Tibial artery (tissue), 4 donors: ENCODE data around the gene RPN2.

Experiments
- DNase-seq, 2 donors: peaks; one replicate each; pipeline ENCODE4 v3.0.0-alpha.2; 2019
- H3K27ac ChIP-seq, 2 donors: fragments of 200-600 bp; sonication (generic) in 1 of 2; 1 replicate in 1 of 2; 2 replicates in 1 of 2; pipeline ENCODE4 v1.5.1; 2018 to 2019; ENCODE audit warnings: mild to moderate bottlenecking in 1 of 2
- H3K27me3 ChIP-seq, 2 donors: fragments of 200-600 bp; sonication (generic) in 1 of 2; one replicate each; pipeline versions ENCODE4 v1.5.1 to v1.6.0; 2016 to 2019
- H3K36me3 ChIP-seq, 3 donors: fragments of 200-600 bp; sonication (generic) in 2 of 3; one replicate each; pipeline ENCODE4 v1.5.1; 2016 to 2019; ENCODE audit warnings: mild to moderate bottlenecking in 2 of 3
- H3K4me1 ChIP-seq, 4 donors: fragments of 200-600 bp; sonication (generic) in 2 of 4; 1 replicate in 3 of 4; 2 replicates in 1 of 4; pipeline ENCODE4 v1.5.1; 2016 to 2019
- H3K4me3 ChIP-seq, 2 donors: fragments of 200-600 bp; sonication (generic) in 1 of 2; 1 replicate in 1 of 2; 2 replicates in 1 of 2; pipeline ENCODE4 v1.5.1; 2018 to 2019; ENCODE audit warnings: mild to moderate bottlenecking in 2 of 2
- H3K9me3 ChIP-seq, 3 donors: fragments of 200-600 bp; sonication (generic) in 1 of 3; one replicate each; pipeline ENCODE4 v1.5.1; 2016 to 2019
- CTCF ChIP-seq, 2 experiments: fragments of 200-600 bp in 1 of 2; fragments of 450-650 bp in 1 of 2; IDR thresholded peaks; one replicate each; pipeline ENCODE4 v1.5.1; 2017 to 2019; ENCODE audit warnings: antibody characterized with exemption in 2 of 2, mild to moderate bottlenecking in 1 of 2, moderate library complexity in 1 of 2
- intact Hi-C: fragments of 100-400 bp; cut with DNase I; formaldehyde crosslinking; loops from one replicate; pipeline ENCODE4 v1.15.0; 2023; ENCODE audit warnings: low total_unique reads

RPN2 gene

GRCh38 chr20:37223053-37223452, 43.9 kb downstream of the RPN2 start:
- intact Hi-C loops: no loop called here
- H3K4me3 ChIP-seq: no peak overlapping the region
- no peaks in the 10 kb centered on the region for H3K27me3 ChIP-seq
- H3K36me3 ChIP-seq: peaks cover 26 to 81% (median 55%) of the 10 kb centered on the region in 3 donors
- H3K9me3 ChIP-seq: no peaks in the 10 kb centered on the region
- peaks cover 0 to 28% (median 12%) of the 10 kb centered on the region in 4 donors for H3K4me1 ChIP-seq
- no peak for TF ChIP-seq CTCF (IDR thresholded peaks at IDR 0.05)
- DNase-seq: peak in 1 of 2 donors; percentile 31
- no peak overlapping the region for H3K27ac ChIP-seq

GRCh38 chr20:37225146-37225545, 46.0 kb downstream of the RPN2 start:
- intact Hi-C loops: no loop called here
- TF ChIP-seq CTCF (IDR thresholded peaks at IDR 0.05): no peak

GRCh38 chr20:37226889-37227288, 47.8 kb downstream of the RPN2 start:
- no peaks in the 10 kb centered on the region for H3K9me3 ChIP-seq
- H3K27ac ChIP-seq: peak overlapping the region; percentile 5 to 43
- intact Hi-C loops: no loop called here
- H3K4me3 ChIP-seq: no peak overlapping the region
- TF ChIP-seq CTCF (IDR thresholded peaks at IDR 0.05): no peak
- peaks cover 0 to 30% (median 16%) of the 10 kb centered on the region in 4 donors for H3K4me1 ChIP-seq
- H3K36me3 ChIP-seq: peaks cover 54 to 98% (median 85%) of the 10 kb centered on the region in 3 donors
- no peaks in the 10 kb centered on the region for H3K27me3 ChIP-seq
- peak; percentile 52 to 71 for DNase-seq

More at GRCh38 chr20:37225146-37225545, 46.0 kb downstream of the RPN2 start:
- H3K36me3 ChIP-seq: peaks cover 42 to 87% (median 68%) of the 10 kb centered on the region in 3 donors
- H3K27me3 ChIP-seq: no peaks in the 10 kb centered on the region
- H3K4me3 ChIP-seq: no peak overlapping the region
- H3K9me3 ChIP-seq: no peaks in the 10 kb centered on the region
- peaks cover 0 to 35% (median 16%) of the 10 kb centered on the region in 4 donors for H3K4me1 ChIP-seq
- no peak for DNase-seq
- no peak overlapping the region for H3K27ac ChIP-seq

GRCh38 chr20:37228082-37228481, 49.0 kb downstream of the RPN2 start:
- Histone ChIP-seq H3K4me1 (peaks cover 0 to 30% (median 16%) of the 10 kb centered on the region in 4 donors), H3K4me3 (no peak overlapping the region), H3K27ac (peak overlapping the region; percentile 29 to 43), H3K36me3 (peaks cover 62 to 98% (median 93%) of the 10 kb centered on the region in 3 donors), H3K9me3 (no peaks in the 10 kb centered on the region), H3K27me3 (no peaks in the 10 kb centered on the region)
- intact Hi-C loops: no loop called here
- DNase-seq: peak in 1 of 2 donors; percentile 27
- TF ChIP-seq CTCF (IDR thresholded peaks at IDR 0.05): no peak

- intact Hi-C loops: no loop called here
- H3K4me3 ChIP-seq: no peak overlapping the region
- peaks cover 0 to 30% (median 16%) of the 10 kb centered on the region in 4 donors for H3K4me1 ChIP-seq
- no peak for TF ChIP-seq CTCF (IDR thresholded peaks at IDR 0.05)
- H3K36me3 ChIP-seq: peaks cover 66 to 98% (median 92%) of the 10 kb centered on the region in 3 donors
- peak overlapping the region; percentile 29 to 43 for H3K27ac ChIP-seq
- no peaks in the 10 kb centered on the region for H3K27me3 ChIP-seq
- H3K9me3 ChIP-seq: no peaks in the 10 kb centered on the region
- DNase-seq: no peak
These were observed 49.5 kb downstream of the RPN2 start for GRCh38 chr20:37228656-37229055.

- Histone ChIP-seq H3K4me1 (peaks cover 0 to 30% (median 16%) of the 10 kb centered on the region in 4 donors), H3K27ac (no peak overlapping the region), H3K27me3 (no peaks in the 10 kb centered on the region), H3K9me3 (no peaks in the 10 kb centered on the region), H3K4me3 (no peak overlapping the region), H3K36me3 (peaks cover 65 to 98% (median 92%) of the 10 kb centered on the region in 3 donors)
- intact Hi-C loops: no loop called here
- TF ChIP-seq CTCF (IDR thresholded peaks at IDR 0.05): no peak
- DNase-seq: no peak
These were observed 50.2 kb downstream of the RPN2 start for GRCh38 chr20:37229357-37229756.
